Measurements from ENCODE around the gene ADAMTS20.

The ADAMTS20 gene

DNA sequence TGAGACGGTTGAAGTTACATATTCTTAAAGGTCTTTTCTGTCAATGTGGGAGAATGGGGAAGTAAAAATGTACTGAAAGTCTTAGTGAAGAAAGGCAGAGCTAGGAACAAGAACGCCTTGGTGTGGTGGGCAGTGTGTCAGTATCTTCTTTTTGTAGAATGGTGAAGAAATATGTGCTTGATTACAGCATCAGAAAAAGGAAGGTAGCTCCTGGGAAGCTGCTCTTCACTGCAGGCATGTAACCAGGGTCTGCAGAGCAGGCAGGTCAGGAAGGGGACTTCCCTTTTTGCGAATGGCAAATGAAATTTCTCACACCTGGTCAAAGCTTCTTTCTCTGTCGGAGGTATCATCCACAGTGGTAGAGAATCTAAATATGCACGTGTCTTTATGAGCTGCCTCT, 226.2 kb downstream of the ADAMTS20 start:
- no peak for TF ChIP-seq POLR2A (IDR thresholded peaks at IDR 0.05; ENCODE audit: low read depth, low read length)
- no peak for FAIRE-seq
- no peak for DNase-seq (ENCODE audit: insufficient read length, low spot score)

DNA sequence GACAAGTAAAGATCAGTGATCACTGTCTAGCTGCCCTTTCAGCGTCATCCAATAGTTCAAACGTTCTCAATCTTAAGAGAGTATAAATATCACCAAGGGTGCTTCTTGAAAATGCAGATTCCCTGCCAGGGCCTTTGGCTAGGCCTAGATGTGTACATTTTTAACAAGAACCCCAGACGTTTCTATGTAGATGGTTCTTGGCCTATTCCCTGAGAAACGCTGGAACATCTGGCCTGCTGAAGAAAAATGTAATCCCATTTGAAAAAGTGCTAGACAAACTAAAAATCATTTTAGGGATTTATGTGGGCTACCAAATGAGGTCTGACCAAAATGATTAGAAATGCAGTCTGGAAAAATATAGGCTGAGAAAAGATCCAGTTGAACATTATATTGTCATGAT, 231.7 kb downstream of the ADAMTS20 start:
- no peak for TF ChIP-seq POLR2A (IDR thresholded peaks at IDR 0.05; ENCODE audit: low read depth, low read length)
- DNase-seq (ENCODE audit: insufficient read length, low spot score): no peak

GRCh38 chr12:43318021-43318420, 234.0 kb downstream of the ADAMTS20 start:
- TF ChIP-seq POLR2A (IDR thresholded peaks at IDR 0.05; ENCODE audit: low read depth, low read length): no peak
- no peak for FAIRE-seq
- DNase-seq (ENCODE audit: insufficient read length, low spot score): no peak

More for the DNA sequence above, 231.7 kb downstream of the ADAMTS20 start:
- no peak for FAIRE-seq

DNA sequence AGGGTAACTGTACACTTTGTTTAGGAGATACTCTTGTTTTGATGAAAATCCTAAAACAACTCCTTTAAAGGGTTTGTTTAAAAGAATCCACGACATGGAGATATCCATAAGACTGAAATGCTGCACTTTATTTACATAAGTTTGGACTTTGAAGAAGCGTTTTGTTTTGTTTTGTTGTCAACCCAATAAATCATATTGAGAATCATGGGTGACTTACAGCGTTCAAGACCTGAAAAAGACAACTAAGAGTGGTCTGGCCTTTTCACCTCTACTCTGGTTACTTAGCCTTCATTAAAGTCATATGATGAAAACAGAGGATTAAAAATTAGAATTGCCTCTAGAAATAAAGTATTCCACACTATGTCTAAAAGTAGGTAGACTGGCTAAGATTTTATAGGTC, 234.8 kb downstream of the ADAMTS20 start:
- no peak for FAIRE-seq
- DNase-seq (ENCODE audit: insufficient read length, low spot score): no peak
- no peak for TF ChIP-seq POLR2A (IDR thresholded peaks at IDR 0.05; ENCODE audit: low read depth, low read length)

DNA sequence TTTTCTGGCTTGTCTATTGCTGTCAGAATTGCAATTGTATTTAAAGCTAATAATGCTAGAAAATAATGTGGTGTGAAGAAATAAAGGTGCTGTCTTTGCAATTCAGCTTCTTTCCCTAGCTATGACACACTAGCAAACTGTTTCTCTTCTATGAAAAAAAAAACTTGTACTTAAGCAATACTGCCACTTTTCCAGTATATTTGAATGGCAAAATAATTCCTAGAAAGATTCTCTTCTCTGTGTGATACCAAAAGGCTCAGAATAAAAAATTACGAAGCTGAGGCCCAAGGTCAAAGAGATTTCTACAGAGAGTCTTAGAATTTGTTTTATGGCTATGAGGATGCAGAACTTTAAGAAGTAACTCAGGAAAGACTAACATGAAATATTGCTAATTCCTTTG, 235.5 kb downstream of the ADAMTS20 start:
- no peak for FAIRE-seq
- TF ChIP-seq POLR2A (IDR thresholded peaks at IDR 0.05; ENCODE audit: low read depth, low read length): no peak
- DNase-seq (ENCODE audit: insufficient read length, low spot score): no peak

GRCh38 chr12:43315961-43316360, 236.0 kb downstream of the ADAMTS20 start:
- DNase-seq (ENCODE audit: insufficient read length, low spot score): no peak
- no peak for FAIRE-seq
- TF ChIP-seq POLR2A (IDR thresholded peaks at IDR 0.05; ENCODE audit: low read depth, low read length): no peak

DNA sequence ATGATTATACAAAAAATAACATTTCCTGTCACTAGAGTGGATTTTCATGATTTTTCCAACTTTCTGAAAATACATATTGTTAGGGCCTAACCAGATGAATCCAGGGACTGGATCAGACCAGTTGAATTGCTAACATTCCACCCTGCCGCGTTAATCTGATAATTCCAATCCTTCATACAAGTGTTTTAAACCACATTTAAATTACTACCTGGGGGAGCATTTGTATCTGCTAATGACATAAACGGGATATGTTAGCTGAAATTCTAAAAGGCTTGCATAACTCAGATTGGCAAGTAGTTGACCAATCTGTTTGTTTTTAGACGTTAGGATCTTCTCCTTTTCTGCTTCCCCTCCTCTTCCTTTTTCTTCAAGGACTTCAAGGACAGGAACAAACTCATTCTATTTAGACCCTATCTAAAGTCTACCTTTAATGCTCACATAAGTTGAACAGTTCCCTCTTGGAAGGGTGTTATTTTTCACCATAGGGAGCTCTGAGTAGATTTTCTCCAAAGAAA, 239.0 kb downstream of the ADAMTS20 start:
- DNase-seq (ENCODE audit: insufficient read length, low spot score) (no peak), FAIRE-seq (no peak)
- TF ChIP-seq POLR2A (IDR thresholded peaks at IDR 0.05; ENCODE audit: low read depth, low read length): no peak

GRCh38 chr12:43310596-43310995, 241.4 kb downstream of the ADAMTS20 start:
- FAIRE-seq (peak; percentile 57), DNase-seq (ENCODE audit: insufficient read length, low spot score) (no peak)
- TF ChIP-seq POLR2A (IDR thresholded peaks at IDR 0.05; ENCODE audit: low read depth, low read length): no peak

GRCh38 chr12:43309959-43310358, 242.0 kb downstream of the ADAMTS20 start:
- TF ChIP-seq POLR2A (IDR thresholded peaks at IDR 0.05; ENCODE audit: low read depth, low read length): no peak
- DNase-seq (ENCODE audit: insufficient read length, low spot score) (no peak), FAIRE-seq (peak; percentile 36)

DNA sequence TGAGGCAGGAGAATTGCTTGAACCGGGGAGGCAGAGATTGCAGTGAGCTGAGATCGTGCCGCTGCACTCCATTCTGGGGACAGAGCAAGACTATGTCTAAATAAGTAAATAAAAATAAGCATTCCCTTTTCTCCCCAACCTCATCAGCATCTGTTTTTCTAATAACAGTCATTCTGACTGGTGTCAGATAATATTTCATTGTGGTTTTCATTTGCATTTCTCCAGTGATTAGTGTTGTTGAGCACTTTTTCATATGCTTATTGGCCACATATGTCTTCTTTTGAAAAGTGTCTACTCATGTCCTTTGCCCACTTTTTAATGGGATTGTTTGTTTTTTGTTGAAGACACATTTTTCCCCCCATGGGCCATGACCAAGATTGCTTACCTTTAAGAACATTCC, 243.2 kb downstream of the ADAMTS20 start:
- DNase-seq (ENCODE audit: insufficient read length, low spot score): no peak
- FAIRE-seq: no peak
- no peak for TF ChIP-seq POLR2A (IDR thresholded peaks at IDR 0.05; ENCODE audit: low read depth, low read length)

DNA sequence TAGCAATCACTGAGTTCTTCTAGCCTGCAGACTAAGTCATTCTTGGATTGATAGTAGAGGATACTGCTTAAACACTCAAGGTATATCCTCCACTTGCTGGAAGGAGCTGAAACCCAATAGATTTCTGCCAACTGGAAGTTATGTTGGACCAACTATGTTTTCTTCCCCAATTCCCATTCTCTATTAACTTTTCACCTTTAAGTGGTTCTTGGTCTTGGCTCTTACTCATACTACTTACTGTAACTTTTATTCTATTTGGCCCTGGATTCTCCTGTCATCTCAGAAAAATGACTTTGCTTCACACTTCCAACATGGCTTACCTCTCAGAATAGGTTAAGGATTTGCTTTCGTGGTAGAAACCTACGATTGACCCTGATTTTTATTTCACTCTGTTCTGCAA, 244.9 kb downstream of the ADAMTS20 start:
- DNase-seq (ENCODE audit: insufficient read length, low spot score): no peak
- TF ChIP-seq POLR2A (IDR thresholded peaks at IDR 0.05; ENCODE audit: low read depth, low read length): no peak
- no peak for FAIRE-seq

- DNase-seq (ENCODE audit: insufficient read length, low spot score) (peak; percentile 28), FAIRE-seq (peak; percentile 77)
- TF ChIP-seq POLR2A (IDR thresholded peaks at IDR 0.05; ENCODE audit: low read depth, low read length): no peak
Observed at GRCh38 chr12:43306066-43306465, 245.9 kb downstream of the ADAMTS20 start.

- TF ChIP-seq POLR2A (IDR thresholded peaks at IDR 0.05; ENCODE audit: low read depth, low read length): no peak
- FAIRE-seq (no peak), DNase-seq (ENCODE audit: insufficient read length, low spot score) (no peak)
Observed at GRCh38 chr12:43305065-43305464, 246.9 kb downstream of the ADAMTS20 start.
